Vagina (tissue), 2 donors: ENCODE results near the gene HRCT1. TPM values are rescaled to one million over a fixed set of nuclear protein-coding genes. Genes with fewer than 3 reads are reported as not detected.
"Not testable (repeated sequence)": the region's sequence is repeated elsewhere in the genome, so short reads cannot be mapped to it uniquely, and the experiment has no call there.

ENCODE experiments used
- DNase-seq, 2 donors: peaks; one replicate each; pipeline ENCODE4 v3.0.0-alpha.2; 2017; ENCODE audit errors: extremely low spot score in 2 of 2
- H3K27ac ChIP-seq: fragments of 200-600 bp; sonication (generic); one replicate; pipeline ENCODE4 v1.5.1; 2019
- H3K27me3 ChIP-seq: fragments of 200-600 bp; sonication (generic); one replicate; pipeline ENCODE4 v1.5.1; 2019
- H3K36me3 ChIP-seq, 2 donors: fragments of 200-600 bp; sonication (generic); one replicate each; pipeline ENCODE4 v1.5.1; 2017 to 2019
- H3K4me1 ChIP-seq: fragments of 200-600 bp; sonication (generic); one replicate; pipeline ENCODE4 v1.5.1; 2019
- H3K4me3 ChIP-seq, 2 donors: fragments of 200-600 bp; sonication (generic); 1 replicate in 1 of 2; 2 replicates in 1 of 2; pipeline ENCODE4 v1.5.1; 2016 to 2019
- H3K9me3 ChIP-seq: fragments of 200-600 bp; sonication (generic); one replicate; pipeline ENCODE4 v1.5.1; 2019
- CTCF ChIP-seq, 3 experiments: fragments of 450-650 bp in 2 of 3; fragments of 200-600 bp in 1 of 3; sonication (generic) in 1 of 3; IDR thresholded peaks; one replicate each; pipeline ENCODE4 v1.5.1; 2017 to 2019; ENCODE audit warnings: antibody characterized with exemption in 3 of 3, mild to moderate bottlenecking in 2 of 3, moderate library complexity in 2 of 3
- POLR2A ChIP-seq, 2 donors: fragments of 450-650 bp; IDR thresholded peaks; one replicate each; pipeline ENCODE4 v1.6.1; 2017; ENCODE audit warnings: antibody characterized with exemption in 2 of 2, mild to moderate bottlenecking in 2 of 2, moderate library complexity in 2 of 2
- POLR2AphosphoS5 ChIP-seq, 2 donors: sonication (generic); formaldehyde crosslinking; IDR thresholded peaks; one replicate each; pipeline ENCODE4 v1.9.0; 2017; ENCODE audit warnings: antibody characterized with exemption in 2 of 2, mild to moderate bottlenecking in 2 of 2, low read depth in 1 of 2; ENCODE audit not compliant: insufficient read depth in 1 of 2
- intact Hi-C: fragments of 100-400 bp; cut with DNase I; formaldehyde crosslinking; loops from one replicate; pipeline ENCODE4 v1.15.1; 2023
- total RNA-seq: library from RNA; depleted of rRNA; stranded (reverse); fragments of >200 nt; gene quantifications from one replicate; pipeline ENCODE4 v1.2.3, GENCODE V29; 2016

Gene HRCT1
- total RNA-seq, 1 donor from 2014 or later, result 5.4 TPM

GRCh38 chr9:35891646-35892045 is 14.4 kb upstream of the HRCT1 start:
- Histone ChIP-seq H3K4me1 (no peaks in the 10 kb centered on the region), H3K4me3 (no peak overlapping the region), H3K9me3 (no peaks in the 10 kb centered on the region), H3K27me3 (no peaks in the 10 kb centered on the region), H3K36me3 (no peaks in the 10 kb centered on the region), H3K27ac (no peak overlapping the region)
- TF ChIP-seq POLR2AphosphoS5 (IDR thresholded peaks at IDR 0.05; ENCODE audit: insufficient read depth in 1 of 2, low read depth in 1 of 2), result no peak
- no peak for TF ChIP-seq POLR2A (IDR thresholded peaks at IDR 0.05)
- intact Hi-C loops, result no loop called here
- no peak for DNase-seq

GRCh38 chr9:35892051-35892450 is 14.0 kb upstream of the HRCT1 start:
- TF ChIP-seq POLR2AphosphoS5 (IDR thresholded peaks at IDR 0.05; ENCODE audit: insufficient read depth in 1 of 2, low read depth in 1 of 2) (no peak), CTCF (IDR thresholded peaks at IDR 0.05) (no peak), POLR2A (IDR thresholded peaks at IDR 0.05) (no peak)
- Histone ChIP-seq H3K9me3 (no peaks in the 10 kb centered on the region), H3K4me3 (no peak overlapping the region), H3K36me3 (no peaks in the 10 kb centered on the region), H3K27ac (no peak overlapping the region), H3K27me3 (no peaks in the 10 kb centered on the region), H3K4me1 (no peaks in the 10 kb centered on the region)
- intact Hi-C loops, result no loop called here
- DNase-seq, result no peak

- H3K36me3 ChIP-seq, result no peaks in the 10 kb centered on the region
- TF ChIP-seq POLR2A (IDR thresholded peaks at IDR 0.05) (no peak), POLR2AphosphoS5 (IDR thresholded peaks at IDR 0.05; ENCODE audit: insufficient read depth in 1 of 2, low read depth in 1 of 2) (no peak), CTCF (IDR thresholded peaks at IDR 0.05) (no peak)
- intact Hi-C loops, result no loop called here
- no peaks in the 10 kb centered on the region for H3K27me3 ChIP-seq
- H3K27ac ChIP-seq, result no peak overlapping the region
- no peak for DNase-seq
- no peaks in the 10 kb centered on the region for H3K9me3 ChIP-seq
- no peaks in the 10 kb centered on the region for H3K4me1 ChIP-seq
- no peak overlapping the region for H3K4me3 ChIP-seq
Observed at GRCh38 chr9:35896570-35896969, 9.4 kb upstream of the HRCT1 start.

- H3K36me3 ChIP-seq, DNase-seq, H3K4me3 ChIP-seq, intact Hi-C loops, H3K9me3 ChIP-seq, H3K27ac ChIP-seq, H3K4me1 ChIP-seq, H3K27me3 ChIP-seq: not testable (repeated sequence)
Observed at GRCh38 chr9:35897376-35898099, 8.5 kb upstream of the HRCT1 start.

- Histone ChIP-seq H3K36me3 (no peaks in the 10 kb centered on the region), H3K27ac (no peak overlapping the region), H3K4me1 (no peaks in the 10 kb centered on the region), H3K4me3 (no peak overlapping the region), H3K9me3 (no peaks in the 10 kb centered on the region), H3K27me3 (no peaks in the 10 kb centered on the region)
- intact Hi-C loops, result no loop called here
- no peak for DNase-seq
- TF ChIP-seq POLR2AphosphoS5 (IDR thresholded peaks at IDR 0.05; ENCODE audit: insufficient read depth in 1 of 2, low read depth in 1 of 2) (no peak), CTCF (IDR thresholded peaks at IDR 0.05) (no peak), POLR2A (IDR thresholded peaks at IDR 0.05) (no peak)
Observed at GRCh38 chr9:35898337-35898736, 7.7 kb upstream of the HRCT1 start.

- Histone ChIP-seq H3K27me3 (no peaks in the 10 kb centered on the region), H3K4me1 (no peaks in the 10 kb centered on the region), H3K4me3 (no peak overlapping the region), H3K27ac (no peak overlapping the region), H3K36me3 (no peaks in the 10 kb centered on the region), H3K9me3 (no peaks in the 10 kb centered on the region)
- no peak for DNase-seq
- intact Hi-C loops, result no loop called here
- no peak for TF ChIP-seq POLR2A (IDR thresholded peaks at IDR 0.05)
- TF ChIP-seq CTCF (IDR thresholded peaks at IDR 0.05), result no peak
- TF ChIP-seq POLR2AphosphoS5 (IDR thresholded peaks at IDR 0.05; ENCODE audit: insufficient read depth in 1 of 2, low read depth in 1 of 2), result no peak
Observed at GRCh38 chr9:35899021-35899420, 7.0 kb upstream of the HRCT1 start.
